PC-3 (cell line): ENCODE results near the gene SNTB2. TPM values are rescaled to one million over a fixed set of nuclear protein-coding genes. Genes with fewer than 3 reads are reported as not detected.
A peak's percentile ranks its signal among the peaks of the same experiment; 100 is the strongest.

ENCODE experiments used
- ATAC-seq: fragments of 200-7000 bp; cut with Tn5 transposase; 2 replicates; pipeline ENCODE4 v1.9.1; 2020; ENCODE audit warnings: mild to moderate bottlenecking, moderate library complexity
- BruUV-seq: library from RNA; stranded (reverse); fragments of 400-500 nt; replicated peaks from 2 replicates; lab custom pipeline; 2021; lab: Mats Ljungman, UMichigan
- CTCF ChIA-PET: fragments of 300-600 bp; sonication (Branson Sonifier 250); formaldehyde crosslinking; loops from one replicate; lab custom pipeline; 2022; ENCODE audit warnings: antibody characterized with exemption; lab: Charles Lee
- POLR2A ChIA-PET: fragments of 300-600 bp; sonication (Branson Sonifier 250); formaldehyde crosslinking; loops from one replicate; lab custom pipeline; 2022; ENCODE audit warnings: antibody characterized with exemption; ENCODE audit not compliant: unreplicated experiment; lab: Charles Lee
- DNase-seq: peaks from one replicate; pipeline ENCODE4 v3.0.0-alpha.2; 2015
- H2AFZ ChIP-seq: fragments of 300-600 bp; sonication (generic); 2 replicates; pipeline ENCODE4 v1.6.0; 2016; ENCODE audit warnings: antibody characterized with exemption, low read length
- H3F3A ChIP-seq: fragments of 300-600 bp; sonication (generic); one replicate; pipeline ENCODE4 v1.6.0; 2017; ENCODE audit warnings: antibody characterized with exemption, low read length, control low read depth, mild to moderate bottlenecking; ENCODE audit not compliant: unreplicated experiment
- H3K27ac ChIP-seq: fragments of 300-600 bp; sonication (generic); 2 replicates; pipeline ENCODE4 v1.5.1; 2016; ENCODE audit warnings: mild to moderate bottlenecking, low read length
- H3K27me3 ChIP-seq: fragments of 300-600 bp; sonication (generic); 2 replicates; pipeline ENCODE4 v1.6.1; 2016; ENCODE audit warnings: low read length, mixed read lengths
- H3K36me3 ChIP-seq: fragments of 300-600 bp; sonication (generic); 2 replicates; pipeline ENCODE4 v1.6.1; 2016; ENCODE audit warnings: low read depth, mixed run types, low read length, mixed read lengths
- H3K4me1 ChIP-seq: fragments of 300-600 bp; sonication (generic); 2 replicates; pipeline ENCODE4 v1.5.1; 2016; ENCODE audit warnings: low read length; ENCODE audit not compliant: insufficient read depth
- H3K4me2 ChIP-seq: fragments of 300-600 bp; sonication (generic); 2 replicates; pipeline ENCODE4 v1.6.0; 2016; ENCODE audit warnings: low read length
- H3K4me3 ChIP-seq: fragments of 300-600 bp; sonication (generic); 2 replicates; pipeline ENCODE4 v1.5.1; 2016; ENCODE audit warnings: mild to moderate bottlenecking, low read length, mixed read lengths
- H3K79me2 ChIP-seq: fragments of 300-600 bp; sonication (generic); 2 replicates; pipeline ENCODE4 v1.6.1; 2017; ENCODE audit warnings: low read length, mixed read lengths
- H3K9ac ChIP-seq: fragments of 300-600 bp; sonication (generic); 2 replicates; pipeline ENCODE4 v1.6.0; 2016; ENCODE audit warnings: mild to moderate bottlenecking, low read length
- H3K9me2 ChIP-seq: fragments of 300-600 bp; sonication (generic); replicated peaks from 2 replicates; pipeline ENCODE4 v1.6.1; 2016; ENCODE audit warnings: mixed run types, low read length, mixed read lengths
- H3K9me3 ChIP-seq: fragments of 300-600 bp; sonication (generic); 2 replicates; pipeline ENCODE4 v1.6.1; 2016; ENCODE audit warnings: low read length, mixed read lengths
- H4K20me1 ChIP-seq: fragments of 300-600 bp; sonication (generic); 2 replicates; pipeline ENCODE4 v1.6.1; 2016; ENCODE audit warnings: low read length, mixed read lengths
- EZH2 ChIP-seq: fragments of 300-600 bp; sonication (generic); IDR thresholded peaks from one replicate; pipeline ENCODE4 v1.6.1; 2017; ENCODE audit warnings: antibody characterized with exemption, mild to moderate bottlenecking, low read length; ENCODE audit not compliant: unreplicated experiment
- EZH2phosphoT487 ChIP-seq: fragments of 300-600 bp; sonication (generic); IDR thresholded peaks from 2 replicates; pipeline ENCODE4 v1.6.1; 2018; ENCODE audit warnings: mild to moderate bottlenecking, antibody characterized with exemption, low read length, borderline replicate concordance
- intact Hi-C: fragments of 100-400 bp; cut with micrococcal nuclease; formaldehyde crosslinking; loops from 2 replicates; pipeline ENCODE4 v1.9.0; 2023
- total RNA-seq: library from RNA; depleted of rRNA; stranded (reverse); fragments of >200 nt; gene quantifications from 2 replicates; pipeline ENCODE4 v1.2.3, GENCODE V29; 2014
- TF ChIP-seq, protein P1 (sequence below): fragments of 300-600 bp; sonication (generic); conservative IDR thresholded peaks from 2 replicates; pipeline ENCODE4 v1.5.1; 2017; ENCODE audit warnings: antibody characterized with exemption, low read depth, mild to moderate bottlenecking, low read length

Gene SNTB2
- total RNA-seq, 1 experiment from 2014 or later: 40.4 TPM

DNA sequence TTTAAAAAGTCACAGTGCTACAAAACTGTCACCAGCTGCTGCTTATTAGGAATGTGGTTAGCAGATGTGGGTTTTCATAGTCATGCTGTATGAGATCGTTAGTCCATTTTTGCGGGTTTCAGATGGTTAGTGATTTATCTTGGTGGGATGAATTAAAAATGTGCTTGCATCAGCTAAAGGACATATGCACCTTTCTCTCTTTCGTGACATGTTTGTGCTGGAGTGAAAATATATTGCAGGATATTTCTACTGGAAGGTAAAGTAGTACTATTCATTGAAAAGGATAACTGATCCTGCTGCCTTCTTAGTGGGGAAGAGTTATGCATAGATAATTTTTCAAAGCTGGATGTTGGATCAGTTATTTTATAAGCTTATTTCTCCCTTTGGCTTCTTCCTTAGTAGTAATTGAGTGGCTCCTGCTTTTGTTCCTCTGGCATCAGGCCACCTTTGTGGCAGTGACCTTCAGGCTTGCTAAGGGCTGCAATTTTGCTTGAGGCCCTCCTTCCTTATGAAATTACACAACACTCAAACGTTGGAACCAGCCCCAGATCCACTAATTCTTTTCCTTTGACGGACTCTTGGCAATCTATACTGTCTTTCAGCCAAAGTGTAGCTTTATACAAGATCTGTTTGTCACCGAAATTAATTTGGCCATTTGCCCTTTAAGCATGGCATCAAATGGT, 7.5 kb upstream of the SNTB2 start:
- no peaks in the 10 kb centered on the region for H3K79me2 ChIP-seq
- H3K27me3 ChIP-seq: no peaks in the 10 kb centered on the region
- H3K9ac ChIP-seq: no peak overlapping the region
- no peak for TF ChIP-seq EZH2phosphoT487
- no peak for TF ChIP-seq EZH2
- TF ChIP-seq, protein P1, sequence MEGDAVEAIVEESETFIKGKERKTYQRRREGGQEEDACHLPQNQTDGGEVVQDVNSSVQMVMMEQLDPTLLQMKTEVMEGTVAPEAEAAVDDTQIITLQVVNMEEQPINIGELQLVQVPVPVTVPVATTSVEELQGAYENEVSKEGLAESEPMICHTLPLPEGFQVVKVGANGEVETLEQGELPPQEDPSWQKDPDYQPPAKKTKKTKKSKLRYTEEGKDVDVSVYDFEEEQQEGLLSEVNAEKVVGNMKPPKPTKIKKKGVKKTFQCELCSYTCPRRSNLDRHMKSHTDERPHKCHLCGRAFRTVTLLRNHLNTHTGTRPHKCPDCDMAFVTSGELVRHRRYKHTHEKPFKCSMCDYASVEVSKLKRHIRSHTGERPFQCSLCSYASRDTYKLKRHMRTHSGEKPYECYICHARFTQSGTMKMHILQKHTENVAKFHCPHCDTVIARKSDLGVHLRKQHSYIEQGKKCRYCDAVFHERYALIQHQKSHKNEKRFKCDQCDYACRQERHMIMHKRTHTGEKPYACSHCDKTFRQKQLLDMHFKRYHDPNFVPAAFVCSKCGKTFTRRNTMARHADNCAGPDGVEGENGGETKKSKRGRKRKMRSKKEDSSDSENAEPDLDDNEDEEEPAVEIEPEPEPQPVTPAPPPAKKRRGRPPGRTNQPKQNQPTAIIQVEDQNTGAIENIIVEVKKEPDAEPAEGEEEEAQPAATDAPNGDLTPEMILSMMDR: no peak
- no peak overlapping the region for H2AFZ ChIP-seq
- no peaks in the 10 kb centered on the region for H4K20me1 ChIP-seq
- ATAC-seq (peak; percentile 56), DNase-seq (peak; percentile 88)
- no TSS peak for BruUV-seq
- no peaks in the 10 kb centered on the region for H3K36me3 ChIP-seq
- peak overlapping the region; percentile 56 for H3K27ac ChIP-seq
- intact Hi-C loops: loop anchor here (1.0 kb wide), 1 partner anchor 8 kb away; the partner anchor contains the start of gene SNTB2
- no peaks in the 10 kb centered on the region for H3K9me2 ChIP-seq
- H3K4me3 ChIP-seq: no peak overlapping the region
- peak overlapping the region; percentile 40 for H3K4me2 ChIP-seq
- peaks cover 39% of the 10 kb centered on the region for H3K4me1 ChIP-seq
- CTCF ChIA-PET: no interaction called here
- POLR2A ChIA-PET: interaction anchor here (0.5 kb wide), 1 partner anchor 12 kb away, joined by 6 read pairs; no protein-coding TSS in a partner anchor
- H3K9me3 ChIP-seq: no peaks in the 10 kb centered on the region
- peaks cover 5% of the 10 kb centered on the region for H3F3A ChIP-seq

DNA sequence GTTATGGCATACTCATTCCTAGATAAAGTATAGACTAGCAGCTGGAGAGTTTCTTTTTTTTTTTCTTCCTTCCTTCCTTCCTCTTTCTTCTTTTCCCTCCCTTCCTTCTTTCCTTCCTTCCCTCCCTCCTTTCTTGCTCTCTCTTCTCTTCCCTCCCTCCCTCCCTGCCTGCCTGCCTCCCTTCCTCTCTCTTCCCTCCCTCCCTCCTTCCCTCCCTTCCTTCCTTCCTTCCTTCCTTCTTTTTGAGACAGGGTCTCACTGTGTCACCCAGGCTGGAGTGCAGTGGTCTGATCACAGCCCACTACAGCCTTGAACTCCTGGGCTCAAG, 7.0 kb upstream of the SNTB2 start:
- ATAC-seq: no peak
- H3K9ac ChIP-seq: no peak overlapping the region

More for the DNA sequence above, 7.0 kb upstream of the SNTB2 start:
- H3K27me3 ChIP-seq: no peaks in the 10 kb centered on the region
- no peaks in the 10 kb centered on the region for H4K20me1 ChIP-seq
- H3K4me1 ChIP-seq: peaks cover 39% of the 10 kb centered on the region
- no peaks in the 10 kb centered on the region for H3K9me2 ChIP-seq
- intact Hi-C loops: no loop called here
- ChIA-PET POLR2A (interaction anchor here (0.5 kb wide), 1 partner anchor 12 kb away, joined by 6 read pairs; no protein-coding TSS in a partner anchor), CTCF (no interaction called here)
- H3K9me3 ChIP-seq: no peaks in the 10 kb centered on the region
- no peak overlapping the region for H2AFZ ChIP-seq
- H3K27ac ChIP-seq: 0 out of 2 replicates have a peak overlapping the region, but pooled peaks have one; percentile 56
- no peaks in the 10 kb centered on the region for H3K79me2 ChIP-seq
- BruUV-seq: no TSS peak
- no peak for DNase-seq
- TF ChIP-seq, protein P1: no peak
- no peak for TF ChIP-seq EZH2phosphoT487
- no peak for TF ChIP-seq EZH2
- H3K4me2 ChIP-seq: peak overlapping the region; percentile 40
- H3K4me3 ChIP-seq: no peak overlapping the region
- H3K36me3 ChIP-seq: no peaks in the 10 kb centered on the region
- H3F3A ChIP-seq: peaks cover 5% of the 10 kb centered on the region
